ENCODE measurements around the gene SCN8A. TPM values are rescaled to one million over a fixed set of nuclear protein-coding genes. Genes with fewer than 3 reads are reported as not detected.
A peak's percentile ranks its signal among the peaks of the same experiment; 100 is the strongest.

The SCN8A gene
- total and polyA plus RNA-seq, 2 donors: 0.21 to 0.57 TPM

DNA sequence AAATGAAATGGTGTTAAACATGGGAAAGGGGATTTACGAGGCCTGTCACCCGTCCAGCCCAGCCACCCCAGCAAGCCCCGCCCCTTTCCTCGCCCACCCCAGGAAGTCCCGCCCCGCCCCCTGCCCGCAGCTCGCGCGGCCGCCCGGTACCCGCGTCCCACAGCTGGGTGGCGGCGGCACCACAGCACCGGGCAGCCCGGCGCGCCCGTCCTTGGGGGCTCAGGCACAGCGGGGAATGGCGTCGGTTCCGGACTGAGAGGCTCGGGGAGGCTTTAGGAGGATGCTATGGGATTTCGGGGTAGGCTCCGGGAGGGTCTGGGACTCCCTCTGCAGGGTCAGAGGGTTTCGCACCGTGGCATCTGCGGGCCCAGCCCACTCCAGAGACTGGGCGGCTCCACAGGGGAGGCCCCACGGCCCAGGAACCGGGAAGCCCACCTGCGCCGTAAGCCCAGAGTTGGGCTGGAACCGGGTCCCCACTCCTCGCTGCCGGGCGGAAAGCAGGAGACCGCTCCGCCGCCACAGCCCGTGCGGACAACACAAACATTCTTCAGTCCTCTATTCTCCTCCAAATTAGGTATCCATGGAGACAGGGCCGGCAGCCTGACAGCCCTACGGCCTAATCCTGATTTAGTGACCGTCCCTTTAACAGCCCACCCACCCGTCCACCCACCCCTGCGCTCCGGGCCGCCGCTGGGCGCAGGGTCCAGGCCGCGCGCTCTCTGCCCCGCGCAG is 256.0 kb downstream of the SCN8A start:
- 2% methylated on average over 59 of the region's 59 CpGs for WGBS

DNA sequence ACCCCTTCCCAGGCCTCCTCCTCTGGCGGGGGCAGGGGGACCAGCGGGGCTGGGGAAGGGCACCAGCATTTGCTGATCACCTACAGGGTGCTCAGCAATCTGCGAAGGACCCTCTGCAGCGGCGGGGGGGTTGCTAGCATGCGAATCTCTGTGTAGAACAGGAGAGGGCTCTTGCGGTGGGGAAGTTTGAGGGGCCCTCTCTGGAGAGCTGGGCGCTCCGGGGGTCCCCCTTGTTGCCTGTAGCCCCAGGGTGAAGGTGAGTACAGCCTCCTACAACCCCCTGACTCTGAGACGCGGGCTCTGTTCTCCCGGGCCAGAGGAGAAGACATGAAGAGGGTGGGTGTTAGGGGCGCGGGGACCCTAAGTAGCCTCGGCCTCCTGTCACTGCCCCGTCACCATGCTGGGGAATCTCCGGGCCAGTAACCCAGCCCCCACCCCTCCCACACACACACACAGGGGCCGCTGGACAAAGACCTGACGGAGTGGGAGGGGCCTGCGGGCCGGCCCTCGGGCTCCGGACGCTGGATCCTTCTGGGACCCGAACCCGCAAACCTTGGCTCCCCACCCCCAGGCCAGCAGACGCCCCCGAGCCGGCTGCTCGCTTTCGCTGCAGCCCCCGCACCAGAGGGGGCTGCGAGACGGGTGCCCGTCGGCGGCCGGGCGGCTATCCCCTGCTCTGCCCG is 256.8 kb downstream of the SCN8A start:
- Histone ChIP-seq H3K4me1 (ENCODE audit: control insufficient read depth in 2 of 2, insufficient read depth in 2 of 2, low read length in 2 of 2) (peaks cover 5 to 26% of the 10 kb centered on the region in 2 donors), H3K36me3 (ENCODE audit: control insufficient read depth in 2 of 2, insufficient read depth in 2 of 2, low read length in 1 of 2) (no peaks in the 10 kb centered on the region), H3K27ac (ENCODE audit: low read depth in 1 of 2, low read length in 1 of 2) (no peak overlapping the region), H3K4me3 (ENCODE audit: low read length in 2 of 2) (peak overlapping the region in 1 of 2 donors; percentile 45), H3K27me3 (ENCODE audit: control insufficient read depth in 2 of 2, insufficient read depth in 1 of 2, low read length in 1 of 2) (peaks cover 40 to 84% of the 10 kb centered on the region in 2 donors), H3K9me3 (ENCODE audit: control insufficient read depth in 2 of 2, insufficient read depth in 1 of 2, low read length in 1 of 2) (peaks cover 3 to 4% of the 10 kb centered on the region in 2 donors)
- WGBS: 3% methylated on average over 40 of the region's 40 CpGs
- DNase-seq (ENCODE audit: low read depth in 6 of 9, low spot score in 9 of 9): no peak

More for the DNA sequence above, 256.0 kb downstream of the SCN8A start:
- H3K36me3 ChIP-seq (ENCODE audit: control insufficient read depth in 2 of 2, insufficient read depth in 2 of 2, low read length in 1 of 2): no peaks in the 10 kb centered on the region
- H3K27ac ChIP-seq (ENCODE audit: low read depth in 1 of 2, low read length in 1 of 2): no peak overlapping the region
- peaks cover 3 to 4% of the 10 kb centered on the region in 2 donors for H3K9me3 ChIP-seq (ENCODE audit: control insufficient read depth in 2 of 2, insufficient read depth in 1 of 2, low read length in 1 of 2)
- DNase-seq (ENCODE audit: low read depth in 6 of 9, low spot score in 9 of 9): peak in 2 of 9 donors; percentile 30 to 47
- H3K4me3 ChIP-seq (ENCODE audit: low read length in 2 of 2): peak overlapping the region; percentile 27 to 45
- H3K4me1 ChIP-seq (ENCODE audit: control insufficient read depth in 2 of 2, insufficient read depth in 2 of 2, low read length in 2 of 2): peaks cover 5 to 24% of the 10 kb centered on the region in 2 donors
- peaks cover 40 to 84% of the 10 kb centered on the region in 2 donors for H3K27me3 ChIP-seq (ENCODE audit: control insufficient read depth in 2 of 2, insufficient read depth in 1 of 2, low read length in 1 of 2)

DNA sequence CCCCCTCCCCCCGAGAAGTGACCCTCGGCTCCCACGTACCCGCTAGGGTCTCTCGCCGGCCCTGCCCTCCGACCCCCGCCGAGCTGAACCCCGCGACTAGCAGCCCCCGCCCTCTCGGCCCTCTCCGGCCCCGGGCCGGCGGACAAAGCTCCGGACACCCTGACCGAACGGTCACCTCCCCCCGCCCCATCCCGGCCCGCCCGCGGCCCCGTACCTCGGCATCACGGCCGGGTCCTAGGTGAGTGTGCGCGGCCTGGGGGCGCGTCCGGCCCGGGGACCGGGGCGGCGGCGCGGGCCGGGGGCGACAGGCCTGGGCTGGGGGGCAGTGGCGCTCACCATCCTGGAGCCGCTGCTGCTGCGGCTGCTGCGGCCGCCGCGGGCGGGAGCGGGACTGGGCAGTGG is 257.3 kb downstream of the SCN8A start, which contains the start of gene FIGNL2:
Gene FIGNL2, minus strand, starts transcription at position 393 of the 402 bp plus-strand sequence. CDS start 26,305 bp downstream, outside the sequence.
- no peak for DNase-seq (ENCODE audit: low read depth in 6 of 9, low spot score in 9 of 9)
- H3K27ac ChIP-seq (ENCODE audit: low read depth in 1 of 2, low read length in 1 of 2): no peak within 1 kb of the TSS
- peaks cover 3 to 4% of the 10 kb centered on the region in 2 donors for H3K9me3 ChIP-seq (ENCODE audit: control insufficient read depth in 2 of 2, insufficient read depth in 1 of 2, low read length in 1 of 2)
- 9% methylated on average over 51 of the region's 51 CpGs for WGBS
- peak within 1 kb of the TSS in 1 of 2 donors; percentile 45 for H3K4me3 ChIP-seq (ENCODE audit: low read length in 2 of 2)
- H3K36me3 ChIP-seq (ENCODE audit: control insufficient read depth in 2 of 2, insufficient read depth in 2 of 2, low read length in 1 of 2): no peaks in the 10 kb centered on the region
- peaks cover 40 to 85% of the 10 kb centered on the region in 2 donors for H3K27me3 ChIP-seq (ENCODE audit: control insufficient read depth in 2 of 2, insufficient read depth in 1 of 2, low read length in 1 of 2)
- H3K4me1 ChIP-seq (ENCODE audit: control insufficient read depth in 2 of 2, insufficient read depth in 2 of 2, low read length in 2 of 2): peaks cover 5 to 26% of the 10 kb centered on the region in 2 donors

DNA sequence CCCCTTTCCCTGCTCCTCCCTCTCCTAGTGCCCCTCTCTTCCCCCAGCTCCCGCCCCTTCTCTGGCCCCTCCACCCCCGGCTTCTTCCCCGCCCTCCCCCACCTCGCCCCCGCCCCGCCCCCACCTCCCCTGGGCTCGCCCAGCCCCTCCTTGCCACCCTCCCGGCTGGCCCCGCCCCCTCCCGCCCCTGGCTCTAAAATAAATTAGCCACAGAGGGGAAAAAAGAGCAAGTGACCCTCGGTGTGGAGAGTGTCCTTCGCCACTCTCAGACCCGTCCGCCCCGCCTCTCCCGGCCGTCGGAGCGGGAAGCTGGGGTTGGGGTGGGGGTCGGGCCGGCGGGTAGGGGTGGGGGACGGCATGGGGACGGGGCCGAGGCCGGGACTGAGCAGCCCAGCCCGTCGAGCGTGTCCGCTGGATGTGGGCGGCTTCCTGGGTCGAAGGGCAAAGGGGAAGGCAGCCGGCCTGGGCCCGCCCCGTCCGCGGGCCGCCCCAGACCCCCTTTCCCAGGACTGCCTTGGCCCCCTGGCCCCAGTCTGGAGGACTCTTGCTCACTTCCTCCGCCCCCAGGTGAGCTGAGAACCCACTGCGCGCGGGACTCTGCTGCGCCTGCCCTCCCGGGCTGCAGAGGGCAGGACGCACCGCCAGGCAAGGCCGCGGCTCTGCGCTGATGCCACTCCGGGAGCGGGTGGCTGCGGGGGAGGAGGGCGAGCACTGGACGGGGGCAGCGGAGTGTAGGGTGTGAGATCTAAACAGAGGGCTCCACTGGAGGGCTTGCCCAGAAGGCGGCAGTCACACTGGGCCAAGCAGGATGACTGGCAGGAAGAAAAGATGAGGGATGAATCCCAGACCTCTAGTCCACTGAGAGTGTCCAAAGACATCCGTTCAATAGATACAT is 258.1 kb downstream of the SCN8A start:
- peaks cover 3 to 4% of the 10 kb centered on the region in 2 donors for H3K9me3 ChIP-seq (ENCODE audit: control insufficient read depth in 2 of 2, insufficient read depth in 1 of 2, low read length in 1 of 2)
- H3K4me1 ChIP-seq (ENCODE audit: control insufficient read depth in 2 of 2, insufficient read depth in 2 of 2, low read length in 2 of 2): peaks cover 5 to 26% of the 10 kb centered on the region in 2 donors
- H3K27ac ChIP-seq (ENCODE audit: low read depth in 1 of 2, low read length in 1 of 2): no peak overlapping the region
- H3K27me3 ChIP-seq (ENCODE audit: control insufficient read depth in 2 of 2, insufficient read depth in 1 of 2, low read length in 1 of 2): peaks cover 40 to 85% of the 10 kb centered on the region in 2 donors
- H3K4me3 ChIP-seq (ENCODE audit: low read length in 2 of 2): no peak overlapping the region
- no peak for DNase-seq (ENCODE audit: low read depth in 6 of 9, low spot score in 9 of 9)
- WGBS: 84% methylated on average over 57 of the region's 57 CpGs
- no peaks in the 10 kb centered on the region for H3K36me3 ChIP-seq (ENCODE audit: control insufficient read depth in 2 of 2, insufficient read depth in 2 of 2, low read length in 1 of 2)

DNA sequence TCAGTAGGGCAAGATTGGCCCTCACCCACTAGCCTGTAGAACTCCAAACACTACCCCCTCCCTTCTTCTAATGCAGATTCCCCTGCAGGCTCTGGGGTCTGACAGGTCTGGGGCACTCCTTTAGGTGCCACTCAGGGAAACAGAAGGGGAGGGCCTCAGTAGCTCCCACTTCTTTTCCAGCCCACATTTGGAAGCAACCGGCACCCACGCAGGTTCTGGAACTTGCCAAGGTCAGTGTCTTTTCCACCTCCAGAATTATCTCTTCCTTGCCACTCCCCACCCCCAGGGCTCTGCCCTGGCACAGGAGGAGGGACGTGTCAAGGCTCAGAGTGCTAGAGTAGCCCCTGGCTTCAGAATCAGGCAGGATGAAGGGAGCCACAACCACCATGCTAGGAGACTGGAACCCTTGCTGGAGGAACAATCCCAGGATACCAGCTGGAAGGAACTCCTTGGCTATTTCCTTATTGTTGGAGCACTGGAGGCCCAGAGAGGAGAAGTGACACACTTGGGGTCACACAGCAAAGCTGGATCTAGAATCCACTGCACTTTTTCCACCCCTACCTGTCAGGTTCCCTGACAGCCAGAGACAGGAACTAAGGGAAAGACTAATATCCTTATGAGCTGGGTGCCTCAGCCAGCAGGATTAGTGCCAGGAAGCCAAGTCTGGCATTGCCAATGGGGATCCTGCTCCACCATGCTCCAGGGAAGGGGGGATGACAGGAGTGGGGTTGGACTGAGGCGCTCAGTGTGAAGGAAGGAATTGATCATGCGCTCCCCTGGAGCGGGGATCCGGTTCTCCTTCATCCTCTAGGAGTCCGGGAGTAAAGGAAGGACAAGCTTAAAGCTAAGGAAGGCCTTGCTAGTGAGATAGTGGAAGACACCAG is 259.3 kb downstream of the SCN8A start:
- Histone ChIP-seq H3K27ac (ENCODE audit: low read depth in 1 of 2, low read length in 1 of 2) (no peak overlapping the region), H3K36me3 (ENCODE audit: control insufficient read depth in 2 of 2, insufficient read depth in 2 of 2, low read length in 1 of 2) (no peaks in the 10 kb centered on the region), H3K4me3 (ENCODE audit: low read length in 2 of 2) (no peak overlapping the region), H3K9me3 (ENCODE audit: control insufficient read depth in 2 of 2, insufficient read depth in 1 of 2, low read length in 1 of 2) (peaks cover 3 to 4% of the 10 kb centered on the region in 2 donors), H3K27me3 (ENCODE audit: control insufficient read depth in 2 of 2, insufficient read depth in 1 of 2, low read length in 1 of 2) (peaks cover 37 to 80% of the 10 kb centered on the region in 2 donors), H3K4me1 (ENCODE audit: control insufficient read depth in 2 of 2, insufficient read depth in 2 of 2, low read length in 2 of 2) (peaks cover 5 to 26% of the 10 kb centered on the region in 2 donors)
- no peak for DNase-seq (ENCODE audit: low read depth in 6 of 9, low spot score in 9 of 9)
- WGBS: 97% methylated on average over 8 of the region's 8 CpGs

DNA sequence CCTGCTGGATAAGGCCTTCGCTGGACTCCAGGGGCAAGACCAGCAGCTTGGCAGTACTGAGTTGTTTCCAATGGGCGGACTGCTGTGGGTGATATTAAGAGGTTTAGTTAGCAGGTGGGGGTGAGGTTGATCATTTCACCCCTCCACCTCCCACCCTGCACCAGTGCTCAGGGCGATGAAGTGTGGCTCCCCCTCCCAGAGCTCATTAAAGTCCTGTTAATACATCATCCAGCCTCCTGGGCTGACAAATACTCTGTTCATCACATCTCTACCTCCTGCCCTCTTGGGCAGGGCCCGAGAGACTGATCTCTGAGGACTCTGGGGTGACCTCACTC is 259.9 kb downstream of the SCN8A start:
- Histone ChIP-seq H3K27me3 (ENCODE audit: control insufficient read depth in 2 of 2, insufficient read depth in 1 of 2, low read length in 1 of 2) (peaks cover 37 to 80% of the 10 kb centered on the region in 2 donors), H3K4me1 (ENCODE audit: control insufficient read depth in 2 of 2, insufficient read depth in 2 of 2, low read length in 2 of 2) (peaks cover 5 to 26% of the 10 kb centered on the region in 2 donors), H3K9me3 (ENCODE audit: control insufficient read depth in 2 of 2, insufficient read depth in 1 of 2, low read length in 1 of 2) (peaks cover 3 to 4% of the 10 kb centered on the region in 2 donors), H3K27ac (ENCODE audit: low read depth in 1 of 2, low read length in 1 of 2) (no peak overlapping the region), H3K36me3 (ENCODE audit: control insufficient read depth in 2 of 2, insufficient read depth in 2 of 2, low read length in 1 of 2) (no peaks in the 10 kb centered on the region), H3K4me3 (ENCODE audit: low read length in 2 of 2) (no peak overlapping the region)
- 97% methylated on average over 4 of the region's 4 CpGs for WGBS
- no peak for DNase-seq (ENCODE audit: low read depth in 6 of 9, low spot score in 9 of 9)

DNA sequence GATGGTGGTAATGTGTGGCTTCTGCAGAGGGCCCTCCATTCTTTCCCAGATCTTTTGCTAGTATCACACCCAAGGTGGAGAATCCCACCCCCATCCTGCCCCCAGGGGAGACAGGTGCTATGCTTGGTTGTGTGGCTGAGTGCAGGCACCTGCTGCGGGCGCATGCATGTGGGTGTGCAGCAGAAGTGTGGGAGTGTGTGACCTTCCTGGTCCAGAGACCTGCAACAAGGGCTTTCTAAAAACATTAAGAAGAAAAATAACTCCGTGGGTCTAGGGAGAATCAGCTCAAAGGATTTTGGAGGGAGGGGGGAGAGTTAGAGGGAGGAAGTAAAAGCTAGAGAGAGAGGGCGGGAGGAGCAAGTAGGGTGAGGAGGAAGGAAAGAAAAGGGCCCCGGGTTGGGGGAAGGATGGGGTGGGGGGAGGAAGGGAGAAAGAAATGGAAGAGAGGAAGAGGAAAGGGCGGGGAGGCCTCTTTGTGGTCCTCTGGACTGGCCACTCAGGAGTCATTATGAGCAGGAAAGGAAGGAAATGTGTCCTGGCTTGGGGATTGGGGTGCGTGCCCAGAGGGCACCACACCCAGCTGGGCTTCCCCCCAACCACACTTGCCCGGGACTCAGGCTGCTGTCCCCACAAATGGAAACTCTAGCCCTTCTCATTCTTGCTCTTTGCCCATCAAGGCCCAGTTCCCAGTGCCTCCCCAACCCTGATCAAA is 260.5 kb downstream of the SCN8A start:
- Histone ChIP-seq H3K36me3 (ENCODE audit: control insufficient read depth in 2 of 2, insufficient read depth in 2 of 2, low read length in 1 of 2) (no peaks in the 10 kb centered on the region), H3K4me3 (ENCODE audit: low read length in 2 of 2) (no peak overlapping the region), H3K27me3 (ENCODE audit: control insufficient read depth in 2 of 2, insufficient read depth in 1 of 2, low read length in 1 of 2) (peaks cover 32 to 79% of the 10 kb centered on the region in 2 donors), H3K27ac (ENCODE audit: low read depth in 1 of 2, low read length in 1 of 2) (no peak overlapping the region), H3K9me3 (ENCODE audit: control insufficient read depth in 2 of 2, insufficient read depth in 1 of 2, low read length in 1 of 2) (peaks cover 2 to 4% of the 10 kb centered on the region in 2 donors), H3K4me1 (ENCODE audit: control insufficient read depth in 2 of 2, insufficient read depth in 2 of 2, low read length in 2 of 2) (peaks cover 5 to 19% of the 10 kb centered on the region in 2 donors)
- DNase-seq (ENCODE audit: low read depth in 6 of 9, low spot score in 9 of 9): no peak
- 37% methylated on average over 8 of the region's 8 CpGs for WGBS
